Hepatocyte (in vitro differentiated cells): ENCODE measurements around the gene LPAR2.

ENCODE experiments used
- CTCF ChIP-seq: fragments of 200-600 bp; sonication (generic); IDR thresholded peaks from 2 replicates; pipeline ENCODE4 v1.5.1; 2016; ENCODE audit warnings: antibody characterized with exemption, mild to moderate bottlenecking; ENCODE audit not compliant: poor library complexity
- EZH2 ChIP-seq: fragments of 200-600 bp; sonication (generic); IDR thresholded peaks from 2 replicates; pipeline ENCODE4 v1.6.1; 2016; ENCODE audit warnings: antibody characterized with exemption, mild to moderate bottlenecking, borderline replicate concordance
- EZH2phosphoT487 ChIP-seq: fragments of 200-600 bp; sonication (generic); IDR thresholded peaks from one replicate; pipeline ENCODE4 v1.6.1; 2018; ENCODE audit warnings: antibody characterized with exemption, mild to moderate bottlenecking, low read depth, moderate library complexity; ENCODE audit not compliant: unreplicated experiment, severe bottlenecking

- TF ChIP-seq CTCF: no peak
- TF ChIP-seq EZH2: no peak
- TF ChIP-seq EZH2phosphoT487: no peak
Observed at GRCh38 chr19:19647037-19647835, 19.2 kb upstream of the LPAR2 start.
